Panc1 (cell line): ENCODE data around the gene ENO1. TPM values are rescaled to one million over a fixed set of nuclear protein-coding genes. Genes with fewer than 3 reads are reported as not detected.
A peak's percentile ranks its signal among the peaks of the same experiment; 100 is the strongest.
"Not testable (repeated sequence)": the region's sequence is repeated elsewhere in the genome, so short reads cannot be mapped to it uniquely, and the experiment has no call there.

Source experiments
- ATAC-seq: fragments of 200-7000 bp; cut with Tn5 transposase; 2 replicates; pipeline ENCODE4 v1.9.1; 2020; ENCODE audit warnings: mild to moderate bottlenecking, moderate library complexity
- BruUV-seq: library from RNA; stranded (reverse); fragments of 400-500 nt; replicated peaks from 2 replicates; lab custom pipeline; 2021; lab: Mats Ljungman, UMichigan
- CTCF ChIA-PET: fragments of 300-600 bp; sonication (Branson Sonifier 250); formaldehyde crosslinking; loops from one replicate; lab custom pipeline; 2022; ENCODE audit warnings: antibody characterized with exemption; lab: Charles Lee
- POLR2A ChIA-PET: fragments of 300-600 bp; sonication (Branson Sonifier 250); formaldehyde crosslinking; loops from one replicate; lab custom pipeline; 2022; ENCODE audit warnings: antibody characterized with exemption; lab: Charles Lee
- DNase-seq: peaks from one replicate; pipeline ENCODE4 v3.0.0-alpha.2; 2010; ENCODE audit warnings: low read depth, low spot score
- H3K27ac ChIP-seq: 2 replicates; pipeline ENCODE4 v1.5.1; 2011; ENCODE audit warnings: mild to moderate bottlenecking, low read length, inconsistent platforms
- H3K27me3 ChIP-seq: fragments of 200-500 bp; sonication (Bioruptor generic); 2 replicates; pipeline ENCODE4 v1.6.0; 2014; ENCODE audit warnings: low read length, inconsistent platforms; ENCODE audit not compliant: control insufficient read depth, insufficient read depth
- H3K36me3 ChIP-seq: fragments of 200-500 bp; sonication (Bioruptor generic); 2 replicates; pipeline ENCODE4 v1.5.1; 2014; ENCODE audit warnings: inconsistent platforms, mild to moderate bottlenecking, low read length, moderate library complexity; ENCODE audit not compliant: control insufficient read depth, insufficient read depth
- H3K4me1 ChIP-seq: 2 replicates; pipeline ENCODE4 v1.5.1; 2011; ENCODE audit warnings: inconsistent platforms, mild to moderate bottlenecking, low read length, moderate library complexity; ENCODE audit not compliant: control insufficient read depth, insufficient read depth
- H3K4me3 ChIP-seq, 2 experiments: 2 replicates each; pipeline ENCODE4 v1.5.1; 2011 to 2012; ENCODE audit warnings: low read depth in 2 of 2, low read length in 2 of 2, mild to moderate bottlenecking in 2 of 2, inconsistent platforms in 1 of 2, moderate library complexity in 1 of 2
- H3K9me3 ChIP-seq: fragments of 200-500 bp; sonication (Bioruptor generic); 2 replicates; pipeline ENCODE4 v1.5.1; 2014; ENCODE audit warnings: low read depth, mild to moderate bottlenecking, inconsistent platforms, low read length, moderate library complexity; ENCODE audit not compliant: control insufficient read depth, insufficient read depth
- CTCF ChIP-seq: fragments of 450-650 bp; IDR thresholded peaks from 2 replicates; pipeline ENCODE4 v1.5.1; 2017; ENCODE audit warnings: mild to moderate bottlenecking
- POLR2AphosphoS5 ChIP-seq: IDR thresholded peaks from 2 replicates; pipeline ENCODE4 v1.6.1; 2012; ENCODE audit warnings: mild to moderate bottlenecking, low read depth, low read length, moderate library complexity
- REST ChIP-seq, 2 experiments: IDR thresholded peaks; 2 replicates each; pipeline ENCODE4 v1.6.1; 2011 to 2012; ENCODE audit warnings: low read depth in 2 of 2, control low read depth in 1 of 2, low read length in 1 of 2, mild to moderate bottlenecking in 1 of 2, moderate library complexity in 1 of 2; ENCODE audit not compliant: insufficient read depth in 1 of 2
- SIN3A ChIP-seq: IDR thresholded peaks from 2 replicates; pipeline ENCODE4 v1.6.1; 2012; ENCODE audit warnings: low read depth, mild to moderate bottlenecking, low read length, moderate library complexity, borderline replicate concordance; ENCODE audit not compliant: insufficient read depth
- TCF7L2 ChIP-seq: IDR thresholded peaks from 2 replicates; pipeline ENCODE4 v1.6.1; 2011; ENCODE audit warnings: mild to moderate bottlenecking, low read depth, low read length, inconsistent platforms
- in situ Hi-C: cut with HindIII; loops from 2 replicates; pipeline ENCODE4 v1.10.0; 2016; ENCODE audit warnings: low sequenced_read_pairs, low pct_unique_long_range_greater_than_20kb
- intact Hi-C: fragments of 100-400 bp; cut with micrococcal nuclease; formaldehyde crosslinking; loops from one replicate; pipeline ENCODE4 v1.10.0; 2022; ENCODE audit not compliant: unreplicated experiment
- total RNA-seq: library from RNA; stranded (reverse); gene quantifications from one replicate; pipeline ENCODE4 v1.2.1, GENCODE V29; 2021; ENCODE audit not compliant: unreplicated experiment

Gene ENO1
- total RNA-seq, 1 experiment from 2014 or later = 2,480 TPM

GRCh38 chr1:8886589-8886988 lies 8.1 kb upstream of the ENO1 start:
- Histone ChIP-seq H3K27me3 (no peaks in the 10 kb centered on the region), H3K9me3 (no peaks in the 10 kb centered on the region), H3K36me3 (no peaks in the 10 kb centered on the region), H3K4me1 (peaks cover 28% of the 10 kb centered on the region), H3K27ac (peak overlapping the region; percentile 44), H3K4me3 (no peak overlapping the region)
- ATAC-seq (no peak), DNase-seq (no peak)
- ChIA-PET POLR2A (no interaction called here), CTCF (no interaction called here)
- TF ChIP-seq POLR2AphosphoS5 = no peak
- TF ChIP-seq CTCF = no peak
- no peak for TF ChIP-seq SIN3A
- TF ChIP-seq TCF7L2 = no peak
- no peak for TF ChIP-seq REST (IDR thresholded peaks at IDR 0.05; ENCODE audit: insufficient read depth in 1 of 2, low read depth in 2 of 2, low read length in 1 of 2)
- intact Hi-C loops (no loop called here), in situ Hi-C loops (no loop called here)
- BruUV-seq = no TSS peak

DNA sequence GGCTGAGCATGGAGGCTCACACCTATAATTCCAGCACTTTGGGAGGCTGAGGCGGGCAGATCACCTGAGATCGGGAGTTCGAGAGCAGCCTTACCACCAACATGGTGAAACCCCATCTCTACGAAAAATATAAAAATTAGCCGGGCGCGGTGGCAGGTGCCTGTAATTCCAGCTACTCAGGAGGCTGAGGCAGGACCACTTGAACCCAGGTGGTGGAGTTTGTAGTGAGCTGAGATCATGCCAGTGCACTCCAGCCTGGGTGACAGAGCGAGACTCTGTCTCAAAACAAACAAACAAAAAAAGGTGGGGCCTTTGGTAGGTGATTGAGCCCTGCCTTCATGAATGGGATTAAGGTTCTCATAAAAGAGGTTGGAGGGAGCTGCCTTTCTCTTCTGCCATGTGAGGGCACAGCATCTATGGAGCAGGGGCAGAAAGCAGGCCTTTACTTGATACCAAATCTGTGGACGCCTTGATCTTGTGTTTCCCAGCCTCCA lies 7.6 kb upstream of the ENO1 start:
- POLR2A ChIA-PET, H3K9me3 ChIP-seq, CTCF ChIA-PET, BruUV-seq, intact Hi-C loops, H3K4me3 ChIP-seq, H3K27me3 ChIP-seq, ATAC-seq, in situ Hi-C loops, DNase-seq, H3K36me3 ChIP-seq: not testable (repeated sequence)
- H3K4me1 ChIP-seq = peaks cover 25% of the 10 kb centered on the region
- peak overlapping the region; percentile 77 for H3K27ac ChIP-seq

- ATAC-seq, CTCF ChIA-PET, BruUV-seq, intact Hi-C loops, H3K4me3 ChIP-seq, H3K9me3 ChIP-seq, DNase-seq, in situ Hi-C loops, H3K36me3 ChIP-seq, H3K27me3 ChIP-seq: not testable (repeated sequence)
- peak overlapping the region; percentile 64; the same call in 1 of the 2 replicates for H3K27ac ChIP-seq
- POLR2A ChIA-PET = interaction anchor here (0.6 kb wide), 2 partner anchors 10 to 170 kb away, joined by 3 to 7 read pairs; no protein-coding TSS in a partner anchor
- H3K4me1 ChIP-seq = peaks cover 32% of the 10 kb centered on the region
Measured at GRCh38 chr1:8884105-8884504, 5.6 kb upstream of the ENO1 start.
